Uterus (tissue), 2 donors: ENCODE results near the gene UBE2Q2.

Experiments used
- POLR2A ChIP-seq, 2 donors: fragments of 450-650 bp; IDR thresholded peaks; one replicate each; pipeline ENCODE4 v1.6.1; 2016; ENCODE audit warnings: antibody characterized with exemption in 2 of 2, mild to moderate bottlenecking in 1 of 2, moderate library complexity in 1 of 2
- TF ChIP-seq, protein P1 (sequence below), 4 experiments: fragments of 200-600 bp in 2 of 4; fragments of 450-650 bp in 2 of 4; sonication (generic) in 2 of 4; IDR thresholded peaks; one replicate each; pipeline ENCODE4 v1.5.1; 2016 to 2019; ENCODE audit warnings: antibody characterized with exemption in 4 of 4, mild to moderate bottlenecking in 2 of 4, moderate library complexity in 1 of 4

- TF ChIP-seq, protein P1, sequence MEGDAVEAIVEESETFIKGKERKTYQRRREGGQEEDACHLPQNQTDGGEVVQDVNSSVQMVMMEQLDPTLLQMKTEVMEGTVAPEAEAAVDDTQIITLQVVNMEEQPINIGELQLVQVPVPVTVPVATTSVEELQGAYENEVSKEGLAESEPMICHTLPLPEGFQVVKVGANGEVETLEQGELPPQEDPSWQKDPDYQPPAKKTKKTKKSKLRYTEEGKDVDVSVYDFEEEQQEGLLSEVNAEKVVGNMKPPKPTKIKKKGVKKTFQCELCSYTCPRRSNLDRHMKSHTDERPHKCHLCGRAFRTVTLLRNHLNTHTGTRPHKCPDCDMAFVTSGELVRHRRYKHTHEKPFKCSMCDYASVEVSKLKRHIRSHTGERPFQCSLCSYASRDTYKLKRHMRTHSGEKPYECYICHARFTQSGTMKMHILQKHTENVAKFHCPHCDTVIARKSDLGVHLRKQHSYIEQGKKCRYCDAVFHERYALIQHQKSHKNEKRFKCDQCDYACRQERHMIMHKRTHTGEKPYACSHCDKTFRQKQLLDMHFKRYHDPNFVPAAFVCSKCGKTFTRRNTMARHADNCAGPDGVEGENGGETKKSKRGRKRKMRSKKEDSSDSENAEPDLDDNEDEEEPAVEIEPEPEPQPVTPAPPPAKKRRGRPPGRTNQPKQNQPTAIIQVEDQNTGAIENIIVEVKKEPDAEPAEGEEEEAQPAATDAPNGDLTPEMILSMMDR (IDR thresholded peaks at IDR 0.05): no peak
- no peak for TF ChIP-seq POLR2A (IDR thresholded peaks at IDR 0.05)
Observed at GRCh38 chr15:75943713-75944215, 100.5 kb downstream of the UBE2Q2 start.
